ENCODE results near the gene RBM44.
A peak's percentile ranks its signal among the peaks of the same experiment; 100 is the strongest.

Gene RBM44

GRCh38 chr2:237873897-237874551, 75.4 kb downstream of the RBM44 start:
- no peak for DNase-seq

GRCh38 chr2:237874585-237875161, 76.1 kb downstream of the RBM44 start:
- no peak for DNase-seq

- no peak for DNase-seq
Measured at GRCh38 chr2:237875256-237876060, 76.9 kb downstream of the RBM44 start.

- no peak for DNase-seq
Measured at GRCh38 chr2:237876061-237876526, 77.5 kb downstream of the RBM44 start.

- DNase-seq = no peak
Measured at GRCh38 chr2:237876532-237876931, 78.0 kb downstream of the RBM44 start.

- no peak for DNase-seq
Measured at GRCh38 chr2:237876951-237877491, 78.4 kb downstream of the RBM44 start.

GRCh38 chr2:237877576-237878307, 79.2 kb downstream of the RBM44 start:
- no peak for DNase-seq

GRCh38 chr2:237878321-237879057, 79.9 kb downstream of the RBM44 start:
- no peak for DNase-seq

- no peak for DNase-seq
Measured at GRCh38 chr2:237879058-237879430, 80.5 kb downstream of the RBM44 start.

- DNase-seq = no peak
Measured at GRCh38 chr2:237879991-237880560, 81.5 kb downstream of the RBM44 start.

GRCh38 chr2:237882510-237883481, 84.2 kb downstream of the RBM44 start:
- DNase-seq = no peak

GRCh38 chr2:237883951-237884446, 85.4 kb downstream of the RBM44 start:
- no peak for DNase-seq

GRCh38 chr2:237884681-237885080, 86.1 kb downstream of the RBM44 start:
- no peak for DNase-seq

GRCh38 chr2:237885111-237885930, 86.7 kb downstream of the RBM44 start:
- no peak for DNase-seq

- no peak for DNase-seq
Measured at GRCh38 chr2:237885931-237886684, 87.5 kb downstream of the RBM44 start.

- DNase-seq = no peak
Measured at GRCh38 chr2:237886685-237887481, 88.3 kb downstream of the RBM44 start.

GRCh38 chr2:237888389-237888788, 89.8 kb downstream of the RBM44 start:
- no peak for DNase-seq

- peak; percentile 75 for DNase-seq
Measured at GRCh38 chr2:237889016-237889415, 90.4 kb downstream of the RBM44 start.

All from retina (tissue), 1 donor.